Keratinocyte (primary cell): ENCODE data around the gene SLC27A4. TPM values are rescaled to one million over a fixed set of nuclear protein-coding genes. Genes with fewer than 3 reads are reported as not detected.

Source experiments
- DNase-seq: peaks from one replicate; pipeline ENCODE4 v3.0.0-alpha.2; 2011; ENCODE audit warnings: low read depth, missing footprints, low spot score
- FAIRE-seq: peaks from 2 replicates; lab custom pipeline; 2011; peaks lifted over from hg19 to GRCh38; lab: Jason Lieb, UNC
- H2AFZ ChIP-seq: 2 replicates; pipeline ENCODE4 v1.6.0; 2012; ENCODE audit warnings: low read length, control low read depth, inconsistent platforms; ENCODE audit not compliant: control insufficient read depth
- H3K27ac ChIP-seq: 2 replicates; pipeline ENCODE4 v1.5.1; 2011; ENCODE audit warnings: low read length; ENCODE audit not compliant: control insufficient read depth, insufficient read depth
- H3K27me3 ChIP-seq: 3 replicates; pipeline ENCODE4 v1.6.0; 2011; ENCODE audit warnings: low read length; ENCODE audit not compliant: control insufficient read depth, insufficient read depth; ENCODE audit errors: extremely low read depth
- H3K36me3 ChIP-seq, 2 experiments: 2 replicates in 1 of 2; 3 replicates in 1 of 2; pipeline ENCODE4 v1.5.1; 2011; ENCODE audit warnings: low read length in 2 of 2, mild to moderate bottlenecking in 1 of 2; ENCODE audit not compliant: control insufficient read depth in 2 of 2, insufficient read depth in 2 of 2; ENCODE audit errors: extremely low read depth in 1 of 2
- H3K4me1 ChIP-seq: 3 replicates; pipeline ENCODE4 v1.5.1; 2011; ENCODE audit warnings: low read length; ENCODE audit not compliant: control insufficient read depth, insufficient read depth; ENCODE audit errors: extremely low read depth
- H3K4me2 ChIP-seq: 3 replicates; pipeline ENCODE4 v1.6.0; 2011; ENCODE audit warnings: low read depth, low read length; ENCODE audit not compliant: control insufficient read depth, insufficient read depth; ENCODE audit errors: extremely low read depth
- H3K4me3 ChIP-seq, 3 experiments: fragments of 200-600 bp in 1 of 3; sonication (generic) in 1 of 3; 2 replicates in 2 of 3; 3 replicates in 1 of 3; pipeline ENCODE4 v1.5.1; 2011 to 2016; ENCODE audit warnings: low read length in 3 of 3, mild to moderate bottlenecking in 3 of 3, control low read depth in 2 of 3, inconsistent platforms in 1 of 3, low read depth in 1 of 3, mixed read lengths in 1 of 3, mixed run types in 1 of 3, moderate library complexity in 1 of 3; ENCODE audit not compliant: control insufficient read depth in 2 of 3, insufficient read depth in 2 of 3; ENCODE audit errors: extremely low read depth in 1 of 3
- H3K79me2 ChIP-seq: 2 replicates; pipeline ENCODE4 v1.6.0; 2012; ENCODE audit warnings: low read length; ENCODE audit not compliant: control insufficient read depth, insufficient read depth
- H3K9ac ChIP-seq: 3 replicates; pipeline ENCODE4 v1.6.0; 2011; ENCODE audit warnings: low read length; ENCODE audit not compliant: control insufficient read depth, insufficient read depth; ENCODE audit errors: extremely low read depth
- H3K9me1 ChIP-seq: 3 replicates; pipeline ENCODE4 v1.6.0; 2011; ENCODE audit warnings: low read length; ENCODE audit not compliant: control insufficient read depth, insufficient read depth; ENCODE audit errors: extremely low read depth
- H3K9me3 ChIP-seq: 2 replicates; pipeline ENCODE4 v1.5.1; 2012; ENCODE audit warnings: low read depth, low read length; ENCODE audit not compliant: control insufficient read depth
- H4K20me1 ChIP-seq: 3 replicates; pipeline ENCODE4 v1.6.0; 2011; ENCODE audit warnings: low read length; ENCODE audit not compliant: control insufficient read depth, insufficient read depth; ENCODE audit errors: extremely low read depth
- CTCF ChIP-seq, 3 experiments: IDR thresholded peaks in 1 of 3; conservative IDR thresholded peaks in 1 of 3; optimal IDR thresholded peaks in 1 of 3; 2 replicates in 2 of 3; 3 replicates in 1 of 3; pipeline versions ENCODE3 to v1.5.1; 2011; ENCODE audit warnings: low read length in 3 of 3, mild to moderate bottlenecking in 3 of 3, moderate library complexity in 2 of 3, control low read depth in 1 of 3, inconsistent platforms in 1 of 3; ENCODE audit not compliant: insufficient read depth in 2 of 3; ENCODE audit errors: extremely low read depth in 1 of 3
- EZH2 ChIP-seq: IDR thresholded peaks from one replicate; pipeline ENCODE4 v1.6.1; 2012; ENCODE audit warnings: inconsistent platforms, mild to moderate bottlenecking, low read length, moderate library complexity
- dilution Hi-C: fragments of 300-500 bp; cut with MboI; formaldehyde crosslinking; loops from one replicate; pipeline ENCODE4 v1.7.0; 2020; ENCODE audit warnings: low sequenced_read_pairs; ENCODE audit not compliant: extremely low pct_ligation_motif_present
- polyA plus RNA-seq, 5 experiments: library from polyadenylated mRNA; depleted of rRNA in 3 of 5; stranded (reverse) in 3 of 5; stranded (forward) in 1 of 5; unstranded in 1 of 5; fragments of >200 nt; gene quantifications; 1 replicate in 1 of 5; 2 replicates in 3 of 5; 3 replicates in 1 of 5; pipeline versions ENCODE4 v1.2.1 to v1.2.3, GENCODE V29; 2011 to 2012; ENCODE audit warnings: missing spikeins in 2 of 5, low read depth in 1 of 5, low replicate concordance in 1 of 5

SLC27A4 gene
- polyA plus RNA-seq, 1 donor (not counting 4 experiments of a cell fraction or from before 2014, with no cell fraction given) = 17.3 TPM

GRCh38 chr9:128375865-128376264 is 35.5 kb downstream of the SLC27A4 start:
- Histone ChIP-seq H3K9me3 (no peaks in the 10 kb centered on the region), H3K79me2 (peaks cover 59% of the 10 kb centered on the region), H3K4me1 (peaks cover 9% of the 10 kb centered on the region), H2AFZ (no peak overlapping the region), H3K27ac (no peak overlapping the region), H4K20me1 (no peaks in the 10 kb centered on the region), H3K36me3 (peaks cover 10 to 12% of the 10 kb centered on the region in 2 experiments), H3K9me1 (peaks cover 2% of the 10 kb centered on the region), H3K4me2 (no peak overlapping the region), H3K9ac (no peak overlapping the region), H3K27me3 (no peaks in the 10 kb centered on the region), H3K4me3 (no peak overlapping the region)
- FAIRE-seq = no peak
- no peak for DNase-seq
- dilution Hi-C loops = no loop called here
- TF ChIP-seq CTCF (optimal IDR thresholded peaks at IDR 0.05 in 1 of 3, IDR thresholded peaks at IDR 0.05 in 1 of 3, conservative IDR thresholded peaks at IDR 0.05 in 1 of 3; ENCODE audit: extremely low read depth in 1 of 3, insufficient read depth in 2 of 3, low read length in 3 of 3) = no peak
- TF ChIP-seq EZH2 = no peak

- Histone ChIP-seq H3K27ac (no peak overlapping the region), H3K4me3 (no peak overlapping the region), H3K9ac (no peak overlapping the region), H3K36me3 (peaks cover 13 to 25% of the 10 kb centered on the region in 2 experiments), H3K9me1 (no peaks in the 10 kb centered on the region), H4K20me1 (no peaks in the 10 kb centered on the region), H3K9me3 (no peaks in the 10 kb centered on the region), H3K4me1 (no peaks in the 10 kb centered on the region), H3K79me2 (peaks cover 9% of the 10 kb centered on the region), H2AFZ (no peak overlapping the region), H3K27me3 (no peaks in the 10 kb centered on the region), H3K4me2 (no peak overlapping the region)
- TF ChIP-seq EZH2 (no peak), CTCF (optimal IDR thresholded peaks at IDR 0.05 in 1 of 3, IDR thresholded peaks at IDR 0.05 in 1 of 3, conservative IDR thresholded peaks at IDR 0.05 in 1 of 3; ENCODE audit: extremely low read depth in 1 of 3, insufficient read depth in 2 of 3, low read length in 3 of 3) (no peak)
- DNase-seq = no peak
- FAIRE-seq = no peak
- dilution Hi-C loops = no loop called here
Measured at GRCh38 chr9:128382261-128382660, 41.9 kb downstream of the SLC27A4 start.
